ENCODE results near the gene IQCM.
"Not testable (repeated sequence)": the region's sequence is repeated elsewhere in the genome, so short reads cannot be mapped to it uniquely, and the experiment has no call there.

The IQCM gene

GRCh38 chr4:149555146-149555545 lies 260.5 kb downstream of the IQCM start:
- no peak for DNase-seq

DNA sequence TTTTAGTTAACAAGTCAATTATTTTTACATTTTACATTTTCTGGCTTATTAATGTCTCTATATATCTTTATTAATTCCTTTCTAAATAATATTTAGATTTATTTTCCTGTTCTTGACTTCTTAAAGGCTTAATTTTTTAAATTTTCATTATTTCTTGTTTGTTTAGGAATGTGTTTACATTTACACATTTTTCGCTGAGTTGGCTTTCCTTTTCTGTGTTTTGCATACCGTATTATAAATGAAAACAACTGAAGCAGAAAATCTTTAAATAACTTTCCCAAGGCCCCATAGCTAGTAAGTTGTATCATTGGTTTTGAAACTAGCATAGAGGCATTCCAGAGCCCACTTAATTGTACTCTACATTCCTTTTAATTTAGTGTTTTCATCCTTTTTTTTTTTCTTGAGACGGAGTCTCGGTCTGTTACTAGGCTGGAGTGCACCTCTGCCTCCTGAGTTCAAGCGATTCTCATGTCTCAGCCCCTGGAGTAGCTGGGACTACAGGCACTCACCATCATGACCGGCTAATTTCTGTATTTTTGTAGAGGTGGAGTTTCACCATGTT lies 261.6 kb downstream of the IQCM start:
- DNase-seq, result no peak

DNA sequence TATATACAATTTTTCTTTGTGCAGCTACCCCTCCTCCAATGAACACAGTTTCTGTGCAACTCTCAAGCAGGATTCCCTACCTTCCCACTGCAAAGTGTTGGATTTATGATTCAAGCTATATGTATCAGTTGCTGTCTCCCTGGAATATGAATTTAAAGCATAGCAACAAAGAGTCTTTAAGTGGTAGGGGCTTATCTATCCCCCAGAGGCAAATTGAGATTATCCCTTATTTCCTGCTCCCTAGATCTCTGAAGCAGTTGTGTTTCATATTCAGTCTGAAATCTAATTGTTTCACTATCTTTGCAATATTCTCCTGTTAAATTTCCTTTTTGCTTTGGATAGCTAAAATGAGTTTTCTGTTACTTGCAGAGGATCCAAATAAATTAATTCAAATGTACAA lies 263.0 kb downstream of the IQCM start:
- no peak for DNase-seq

GRCh38 chr4:149549911-149550310 lies 265.7 kb downstream of the IQCM start:
- DNase-seq, result no peak

- DNase-seq, result no peak
These were observed 280.9 kb downstream of the IQCM start for GRCh38 chr4:149534779-149535178.

GRCh38 chr4:149531861-149532260 lies 283.8 kb downstream of the IQCM start:
- no peak for DNase-seq

DNA sequence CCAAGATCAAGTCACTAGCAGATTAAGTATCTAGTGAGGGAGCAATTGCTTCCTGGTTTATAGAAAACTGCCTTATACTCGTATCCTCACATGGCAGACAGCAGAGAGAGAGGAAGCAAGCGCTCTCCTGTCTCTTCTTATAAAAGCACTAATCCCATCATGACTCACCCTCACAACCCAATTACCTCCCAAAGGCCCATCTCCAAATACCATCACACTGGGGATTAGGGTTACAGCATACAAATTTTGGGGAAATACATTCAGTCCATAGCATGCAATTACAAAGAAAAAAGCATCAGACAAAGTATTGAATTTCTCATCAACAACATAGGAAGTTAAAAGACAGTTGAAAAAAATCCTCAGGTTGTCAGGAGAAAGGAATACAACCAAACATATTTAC lies 292.6 kb downstream of the IQCM start:
- DNase-seq, result no peak

- DNase-seq, result no peak
These were observed 293.8 kb downstream of the IQCM start for GRCh38 chr4:149521611-149522425.

GRCh38 chr4:149518471-149518870 lies 297.2 kb downstream of the IQCM start:
- DNase-seq, result no peak

- DNase-seq, result no peak
These were observed 302.6 kb downstream of the IQCM start for GRCh38 chr4:149513081-149513480.

DNA sequence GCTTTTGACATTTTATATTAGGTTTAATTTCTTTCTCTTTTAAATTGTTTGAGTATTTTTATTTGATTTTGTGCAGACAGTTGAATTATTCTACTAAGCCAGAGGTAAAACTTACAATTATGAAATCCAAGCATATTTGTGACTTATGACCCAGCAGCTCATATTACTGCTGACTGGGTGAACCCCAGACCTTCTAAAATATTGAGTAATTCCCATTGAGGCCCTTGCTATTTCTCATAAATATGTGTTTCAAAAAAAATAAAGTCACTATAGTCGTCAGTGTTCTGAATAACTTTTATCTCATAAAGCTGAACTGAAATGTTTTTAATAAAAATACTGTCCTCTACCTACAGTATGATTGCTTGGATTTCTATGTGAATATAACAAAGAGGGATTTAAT lies 303.1 kb downstream of the IQCM start:
- no peak for DNase-seq

GRCh38 chr4:149511558-149512298 lies 303.9 kb downstream of the IQCM start:
- no peak for DNase-seq

DNA sequence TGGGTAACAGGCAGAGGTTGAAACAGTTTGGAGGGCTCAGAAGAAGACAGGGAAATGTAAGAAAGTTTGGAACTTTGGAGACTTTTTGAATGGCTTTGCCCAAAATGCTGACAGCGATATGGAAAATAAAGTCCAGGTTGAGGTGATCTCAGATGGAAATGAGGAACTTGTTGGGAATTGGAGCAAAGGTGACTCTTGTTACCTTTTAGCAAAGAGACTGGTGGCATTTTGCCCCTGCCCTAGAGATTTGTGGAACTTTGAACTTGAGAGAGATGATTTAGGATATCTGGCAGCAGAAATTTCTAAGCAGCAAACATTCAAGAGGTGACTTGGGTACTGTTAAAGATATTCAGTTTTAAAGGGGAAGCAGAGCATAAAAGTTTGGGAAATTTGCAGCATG lies 308.3 kb downstream of the IQCM start:
- DNase-seq, result not testable (repeated sequence)

DNA sequence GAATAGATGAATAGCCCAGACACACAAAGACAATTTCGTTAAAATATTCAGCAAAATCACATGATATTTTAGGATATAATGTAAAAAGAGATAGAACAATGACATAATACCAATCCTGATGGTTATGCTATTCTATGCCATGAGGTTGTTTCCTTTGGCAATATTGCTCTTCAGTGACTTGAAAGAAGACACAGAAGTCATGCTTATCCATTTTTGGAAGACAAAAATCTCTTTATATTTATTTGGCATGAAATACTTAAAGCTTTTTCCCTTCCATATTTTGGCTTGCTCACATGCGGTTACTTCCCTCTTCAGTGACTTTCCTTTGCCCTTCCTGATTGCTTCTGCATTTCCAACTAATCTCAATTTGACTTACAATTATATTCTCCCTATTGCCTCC lies 314.8 kb downstream of the IQCM start:
- no peak for DNase-seq

DNA sequence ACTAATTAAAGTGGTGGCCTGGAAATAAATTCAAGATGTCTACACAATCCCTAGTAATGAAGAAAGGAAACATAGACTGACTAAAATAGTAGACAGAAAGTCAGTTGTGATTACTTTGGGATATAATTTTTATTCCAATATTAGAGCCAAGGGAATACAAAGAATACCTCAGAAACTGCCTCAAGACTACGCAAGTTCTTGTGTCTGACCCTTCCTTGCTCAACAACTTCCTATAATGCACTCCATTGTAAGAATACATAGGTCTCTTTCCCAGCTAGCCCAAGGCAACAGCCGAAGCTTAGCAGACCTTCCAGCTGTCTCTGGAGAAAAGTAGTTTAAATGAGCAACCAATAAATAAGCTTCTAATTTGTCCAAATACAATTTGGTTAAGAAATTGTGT lies 315.9 kb downstream of the IQCM start:
- no peak for DNase-seq

- DNase-seq, result no peak
These were observed 317.4 kb downstream of the IQCM start for GRCh38 chr4:149498246-149498645.

- no peak for DNase-seq
These were observed 322.2 kb downstream of the IQCM start for GRCh38 chr4:149493492-149493891.

DNA sequence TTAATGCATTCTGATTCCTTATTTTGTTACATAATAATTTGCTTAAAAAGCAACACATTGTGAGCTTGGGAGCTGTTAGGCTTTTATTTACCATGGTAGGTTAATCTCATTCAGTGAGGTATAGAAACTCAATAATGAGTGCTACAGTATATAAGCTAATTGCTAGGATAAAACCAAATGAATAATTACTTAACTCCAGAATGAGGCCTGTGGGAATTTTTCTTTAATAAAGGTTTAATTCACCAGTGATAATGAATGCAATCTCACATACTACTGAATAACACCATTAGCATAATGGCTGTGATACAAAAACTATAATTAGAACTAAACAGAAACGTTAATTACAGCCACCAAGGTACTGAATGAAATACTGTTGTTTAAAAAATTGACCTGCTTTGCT lies 326.3 kb downstream of the IQCM start:
- no peak for DNase-seq

DNA sequence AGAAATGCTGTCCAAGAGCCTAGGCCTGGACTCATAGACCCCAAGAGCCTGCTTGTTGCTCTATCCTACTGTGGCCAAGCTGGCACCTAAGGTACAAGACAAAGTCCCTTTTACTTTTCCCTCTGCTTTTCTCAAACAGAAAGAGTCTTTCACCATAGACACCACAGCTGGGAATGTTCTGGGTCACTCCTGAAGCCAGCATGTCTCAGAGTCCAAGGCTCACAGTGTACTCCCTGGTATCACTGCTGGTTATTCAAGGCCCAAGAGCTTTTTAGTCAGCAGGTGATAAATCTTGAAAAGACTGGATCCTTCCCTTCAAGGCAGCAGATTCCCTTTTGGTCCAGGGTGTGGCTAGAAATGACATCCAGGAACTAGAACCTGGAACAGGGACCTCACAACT lies 328.8 kb downstream of the IQCM start:
- no peak for DNase-seq

- not testable (repeated sequence) for DNase-seq
These were observed 347.0 kb downstream of the IQCM start for GRCh38 chr4:149468669-149469068.

GRCh38 chr4:149466446-149466845 lies 349.2 kb downstream of the IQCM start:
- DNase-seq, result no peak

DNA sequence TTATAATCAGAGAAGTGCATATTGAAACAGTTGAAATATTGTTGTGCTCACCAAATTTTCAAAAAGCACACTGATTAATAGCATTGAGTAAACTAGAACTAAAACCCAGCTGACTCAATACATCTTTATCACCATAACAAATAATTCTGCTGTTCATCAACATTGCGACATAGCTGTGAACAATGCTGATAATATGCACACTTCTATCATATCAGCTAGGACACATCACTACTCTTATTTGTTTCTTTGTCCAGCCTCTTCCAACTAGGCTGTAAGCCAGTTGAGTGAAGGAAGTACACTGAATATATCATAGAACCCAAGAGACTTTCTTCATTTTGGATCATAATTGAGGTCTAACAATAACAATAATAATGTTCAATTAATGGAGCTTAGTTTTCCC lies 349.7 kb downstream of the IQCM start:
- no peak for DNase-seq

DNA sequence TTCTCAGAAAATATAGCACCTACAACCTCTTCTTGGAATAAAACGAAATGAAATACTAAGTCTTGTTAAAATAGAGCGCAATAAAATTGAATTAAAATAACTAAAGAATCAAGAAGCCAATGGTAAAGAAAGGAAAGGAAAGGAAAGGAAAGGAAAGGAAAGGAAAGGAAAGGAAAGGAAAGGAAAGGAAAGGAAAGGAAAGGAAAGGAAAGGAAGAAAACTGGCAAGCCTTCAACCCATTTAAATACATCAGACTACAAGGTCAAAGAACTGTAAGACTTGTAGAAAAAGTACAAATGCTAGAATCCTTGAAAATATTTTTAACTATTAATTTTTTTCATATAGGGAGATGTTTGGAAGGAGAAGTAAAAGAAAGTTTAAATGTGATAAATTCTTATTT lies 372.1 kb downstream of the IQCM start:
- no peak for DNase-seq

- DNase-seq, result no peak
These were observed 374.3 kb downstream of the IQCM start for GRCh38 chr4:149441338-149441737.
